ENCODE data around the gene NR5A2. TPM values are rescaled to one million over a fixed set of nuclear protein-coding genes. Genes with fewer than 3 reads are reported as not detected.
"Not testable (repeated sequence)": the region's sequence is repeated elsewhere in the genome, so short reads cannot be mapped to it uniquely, and the experiment has no call there.

The NR5A2 gene
- total and polyA plus RNA-seq, 10 of the 15 experiments (the other 5 are each of a cell fraction or from before 2014, with no cell fraction given), result 0.02 to 0.60 (median 0.15) TPM; not detected in 1

DNA sequence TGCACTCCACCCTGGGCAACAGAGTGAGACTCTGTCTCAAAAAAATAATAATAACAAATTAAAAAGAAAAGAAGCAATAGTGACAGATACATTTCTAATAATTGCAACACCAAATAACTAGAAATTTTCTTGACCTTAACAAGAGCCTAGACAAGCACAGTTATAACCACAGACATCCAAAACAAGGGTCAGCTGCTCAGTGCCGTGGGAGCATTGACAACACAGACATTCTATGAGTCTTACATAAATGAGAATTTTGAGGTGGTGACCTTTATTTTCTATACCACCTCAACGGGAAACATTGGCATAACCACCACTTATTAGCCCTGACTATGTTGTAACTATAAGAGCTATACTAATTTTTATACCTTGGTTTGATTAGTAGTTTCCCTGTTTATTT lies 156.1 kb downstream of the NR5A2 start (continued):
- TF ChIP-seq ZBTB40 (IDR thresholded peaks at IDR 0.05; ENCODE audit: borderline replicate concordance), result no peak
- no peak for TF ChIP-seq CHD1 (IDR thresholded peaks at IDR 0.05; ENCODE audit: low read depth, low read length)

DNA sequence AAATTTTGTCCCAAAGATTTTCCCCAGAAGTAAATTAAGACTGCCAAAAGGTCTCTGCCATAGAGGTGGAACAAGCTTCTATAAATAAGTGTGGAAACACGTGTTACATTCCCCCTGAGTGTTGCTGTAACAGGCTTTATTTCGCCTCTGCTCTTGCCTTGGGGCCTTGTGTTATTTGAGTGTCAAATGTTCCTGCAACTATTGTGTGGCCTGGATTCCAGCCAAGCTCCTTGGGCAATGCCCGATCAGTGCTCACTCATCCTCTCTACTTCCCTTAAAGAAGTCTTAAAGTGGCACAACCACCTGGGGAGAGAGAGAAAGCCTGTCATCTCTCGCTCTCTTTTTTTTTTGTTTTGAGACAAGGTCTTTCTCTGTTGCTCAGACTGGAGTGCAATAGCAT lies 156.7 kb downstream of the NR5A2 start:
- no peak for FAIRE-seq
- H2AFZ ChIP-seq (ENCODE audit: control insufficient read depth, low read depth, low read length), result no peak overlapping the region
- RAD21 ChIA-PET (ENCODE audit: unreplicated experiment), result no interaction called here

DNA sequence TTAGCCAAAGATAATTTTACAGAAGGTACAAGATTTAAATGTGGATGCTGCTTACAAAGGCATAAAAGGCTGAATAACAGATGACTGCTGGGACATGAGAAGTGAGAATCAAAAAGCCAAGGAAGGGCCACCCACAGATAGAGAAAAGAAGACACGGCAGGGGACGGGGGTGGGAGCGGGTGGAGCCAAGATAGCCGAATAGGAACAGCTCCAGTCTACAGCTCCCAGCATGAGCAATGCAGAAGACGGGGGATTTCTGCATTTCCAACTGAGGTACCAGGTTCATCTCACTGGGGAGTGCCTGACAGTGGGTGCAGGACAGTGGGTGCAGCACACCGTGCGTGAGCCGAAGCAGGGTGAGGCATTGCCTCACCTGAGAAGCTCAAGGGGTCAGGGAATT lies 157.7 kb downstream of the NR5A2 start:
- WGBS (ENCODE audit: insufficient coverage, insufficient replicate concordance, low lambda C conversion rate, missing lambda C conversion rate), result 68% methylated on average over 6 of the region's 8 CpGs
- H3K4me1 ChIP-seq (ENCODE audit: control insufficient read depth, insufficient read depth, low read length); CTCF ChIA-PET; RAD21 ChIA-PET (ENCODE audit: unreplicated experiment); H3K79me2 ChIP-seq (ENCODE audit: control insufficient read depth, insufficient read depth, low read length); SMC1A ChIA-PET (ENCODE audit: uncharacterized antibody, unreplicated experiment); in situ Hi-C loops (cut with MboI); H2AFZ ChIP-seq (ENCODE audit: control insufficient read depth, low read depth, low read length); H3K4me2 ChIP-seq (ENCODE audit: control insufficient read depth, insufficient read depth); H3K4me3 ChIP-seq; H3K36me3 ChIP-seq (ENCODE audit: control insufficient read depth in 2 of 2, insufficient read depth in 2 of 2, low read length in 1 of 2); H4K20me1 ChIP-seq (ENCODE audit: control insufficient read depth, insufficient read depth); POLR2A ChIA-PET; ATAC-seq; H3K9me3 ChIP-seq (replicated peaks; ENCODE audit: control insufficient read depth, insufficient read depth, low read length); H3K27me3 ChIP-seq (replicated peaks in 1 of 2; ENCODE audit: control insufficient read depth in 2 of 2, insufficient read depth in 2 of 2, low read length in 1 of 2); BruUV-seq (replicated peaks); H3K9ac ChIP-seq (ENCODE audit: control insufficient read depth, insufficient read depth, low read length); DNase-seq (ENCODE audit: low read depth, low spot score); FAIRE-seq; intact Hi-C loops (cut with micrococcal nuclease; ENCODE audit: unreplicated experiment); H3K27ac ChIP-seq (ENCODE audit: control insufficient read depth, insufficient read depth): not testable (repeated sequence)

More for the DNA sequence above, 156.7 kb downstream of the NR5A2 start:
- TF ChIP-seq STAT1 (conservative IDR thresholded peaks at IDR 0.05), result no peak
- no peak for TF ChIP-seq HCFC1 (IDR thresholded peaks at IDR 0.05; ENCODE audit: low read length)
- no peak for TF ChIP-seq USF1 (IDR thresholded peaks at IDR 0.05; ENCODE audit: borderline replicate concordance, extremely low read length, insufficient read depth, low read depth, low read length)
- TF ChIP-seq RFX5 (IDR thresholded peaks at IDR 0.05; ENCODE audit: low read depth, low read length), result no peak
- BruUV-seq (replicated peaks), result no TSS peak
- in situ Hi-C loops (cut with MboI), result no loop called here
- Histone ChIP-seq H3K79me2 (ENCODE audit: control insufficient read depth, insufficient read depth, low read length) (no peaks in the 10 kb centered on the region), H4K20me1 (ENCODE audit: control insufficient read depth, insufficient read depth) (no peaks in the 10 kb centered on the region), H3K9ac (ENCODE audit: control insufficient read depth, insufficient read depth, low read length) (no peak overlapping the region), H3K27ac (ENCODE audit: control insufficient read depth, insufficient read depth) (no peak overlapping the region), H3K4me2 (ENCODE audit: control insufficient read depth, insufficient read depth) (no peak overlapping the region), H3K27me3 (replicated peaks in 1 of 2; ENCODE audit: control insufficient read depth in 2 of 2, insufficient read depth in 2 of 2, low read length in 1 of 2) (no peaks in the 10 kb centered on the region), H3K4me3 (no peak overlapping the region), H3K9me3 (replicated peaks; ENCODE audit: control insufficient read depth, insufficient read depth, low read length) (no peaks in the 10 kb centered on the region), H3K4me1 (ENCODE audit: control insufficient read depth, insufficient read depth, low read length) (no peaks in the 10 kb centered on the region), H3K36me3 (ENCODE audit: control insufficient read depth in 2 of 2, insufficient read depth in 2 of 2, low read length in 1 of 2) (no peaks in the 10 kb centered on the region)
- ATAC-seq (no peak), DNase-seq (ENCODE audit: low read depth, low spot score) (no peak)
- CTCF ChIA-PET, result interaction anchor here (0.6 to 1.9 kb wide), 3 partner anchors 10 to 592 kb away, joined by 3 to 4 read pairs (median 3); no protein-coding TSS in a partner anchor
- POLR2A ChIA-PET, result no interaction called here
- 31% methylated on average over 4 of the region's 4 CpGs for WGBS (ENCODE audit: insufficient coverage, insufficient replicate concordance, low lambda C conversion rate, missing lambda C conversion rate)
- SMC1A ChIA-PET (ENCODE audit: uncharacterized antibody, unreplicated experiment), result interaction anchor here (0.6 to 1.3 kb wide), 4 partner anchors 26 to 309 kb away, joined by 3 read pairs; no protein-coding TSS in a partner anchor
- intact Hi-C loops (cut with micrococcal nuclease; ENCODE audit: unreplicated experiment), result no loop called here

Measured in GM12878 (cell line).